ENCODE measurements around the gene OR6C75. TPM values are rescaled to one million over a fixed set of nuclear protein-coding genes. Genes with fewer than 3 reads are reported as not detected.
"Not testable (repeated sequence)": the region's sequence is repeated elsewhere in the genome, so short reads cannot be mapped to it uniquely, and the experiment has no call there.

Gene OR6C75
- total and polyA plus RNA-seq, 4 donors: 0.11 TPM; not detected in 3

- no peaks in the 10 kb centered on the region for H3K4me1 ChIP-seq (ENCODE audit: control insufficient read depth, insufficient read depth, low read length)
- no peaks in the 10 kb centered on the region for H3K9me3 ChIP-seq (ENCODE audit: control insufficient read depth, insufficient read depth, low read length)
- H3K4me3 ChIP-seq (ENCODE audit: low read depth, low read length): no peak overlapping the region
- H3K27ac ChIP-seq (ENCODE audit: low read depth, low read length): no peak overlapping the region
- H3K27me3 ChIP-seq (ENCODE audit: control insufficient read depth, insufficient read depth, low read length): no peaks in the 10 kb centered on the region
- no peaks in the 10 kb centered on the region for H3K36me3 ChIP-seq (ENCODE audit: control insufficient read depth, insufficient read depth, low read length)
- 92% methylated on average over 23 of the region's 23 CpGs for WGBS (ENCODE audit: insufficient coverage)
- DNase-seq (ENCODE audit: low read depth in 4 of 6, low spot score in 6 of 6): no peak
Measured at GRCh38 chr12:55392032-55392795, 29.4 kb downstream of the OR6C75 start.

GRCh38 chr12:55396326-55396725, 33.6 kb downstream of the OR6C75 start:
- Histone ChIP-seq H3K9me3 (ENCODE audit: control insufficient read depth, insufficient read depth, low read length) (no peaks in the 10 kb centered on the region), H3K4me3 (ENCODE audit: low read depth, low read length) (no peak overlapping the region), H3K27ac (ENCODE audit: low read depth, low read length) (no peak overlapping the region), H3K27me3 (ENCODE audit: control insufficient read depth, insufficient read depth, low read length) (no peaks in the 10 kb centered on the region), H3K36me3 (ENCODE audit: control insufficient read depth, insufficient read depth, low read length) (no peaks in the 10 kb centered on the region), H3K4me1 (ENCODE audit: control insufficient read depth, insufficient read depth, low read length) (no peaks in the 10 kb centered on the region)
- WGBS (ENCODE audit: insufficient coverage): no CpG with 5 or more reads among the region's 1 CpG
- DNase-seq (ENCODE audit: low read depth in 4 of 6, low spot score in 6 of 6): no peak

GRCh38 chr12:55400229-55400628, 37.5 kb downstream of the OR6C75 start, which contains the start of gene OR6C65:
TSS of gene OR6C65 (plus strand) at chr12:55400529. CDS start at chr12:55400529, 0 bp downstream.
- no peaks in the 10 kb centered on the region for H3K36me3 ChIP-seq (ENCODE audit: control insufficient read depth, insufficient read depth, low read length)
- H3K4me1 ChIP-seq (ENCODE audit: control insufficient read depth, insufficient read depth, low read length): no peaks in the 10 kb centered on the region
- DNase-seq (ENCODE audit: low read depth in 4 of 6, low spot score in 6 of 6): no peak
- H3K27me3 ChIP-seq (ENCODE audit: control insufficient read depth, insufficient read depth, low read length): no peaks in the 10 kb centered on the region
- H3K27ac ChIP-seq (ENCODE audit: low read depth, low read length): no peak within 1 kb of the TSS
- no CpG with 5 or more reads among the region's 1 CpG for WGBS (ENCODE audit: insufficient coverage)
- no peak within 1 kb of the TSS for H3K4me3 ChIP-seq (ENCODE audit: low read depth, low read length)
- H3K9me3 ChIP-seq (ENCODE audit: control insufficient read depth, insufficient read depth, low read length): no peaks in the 10 kb centered on the region

- H3K4me1 ChIP-seq (ENCODE audit: control insufficient read depth, insufficient read depth, low read length): no peaks in the 10 kb centered on the region
- no peak overlapping the region for H3K4me3 ChIP-seq (ENCODE audit: low read depth, low read length)
- no CpG with 5 or more reads among the region's 1 CpG for WGBS (ENCODE audit: insufficient coverage)
- H3K27ac ChIP-seq (ENCODE audit: low read depth, low read length): no peak overlapping the region
- peaks cover 4% of the 10 kb centered on the region for H3K9me3 ChIP-seq (ENCODE audit: control insufficient read depth, insufficient read depth, low read length)
- no peaks in the 10 kb centered on the region for H3K27me3 ChIP-seq (ENCODE audit: control insufficient read depth, insufficient read depth, low read length)
- no peaks in the 10 kb centered on the region for H3K36me3 ChIP-seq (ENCODE audit: control insufficient read depth, insufficient read depth, low read length)
- no peak for DNase-seq (ENCODE audit: low read depth in 4 of 6, low spot score in 6 of 6)
Measured at GRCh38 chr12:55407866-55408265, 45.1 kb downstream of the OR6C75 start.

GRCh38 chr12:55409133-55409532, 46.4 kb downstream of the OR6C75 start:
- H3K27me3 ChIP-seq (ENCODE audit: control insufficient read depth, insufficient read depth, low read length); H3K4me3 ChIP-seq (ENCODE audit: low read depth, low read length); H3K36me3 ChIP-seq (ENCODE audit: control insufficient read depth, insufficient read depth, low read length); H3K9me3 ChIP-seq (ENCODE audit: control insufficient read depth, insufficient read depth, low read length); H3K27ac ChIP-seq (ENCODE audit: low read depth, low read length); DNase-seq (ENCODE audit: low read depth in 4 of 6, low spot score in 6 of 6); H3K4me1 ChIP-seq (ENCODE audit: control insufficient read depth, insufficient read depth, low read length): not testable (repeated sequence)
- no CpG with 5 or more reads among the region's 1 CpG for WGBS (ENCODE audit: insufficient coverage)

GRCh38 chr12:55412138-55412537, 49.4 kb downstream of the OR6C75 start:
- not testable (repeated sequence) for H3K27ac ChIP-seq (ENCODE audit: low read depth, low read length); H3K4me3 ChIP-seq (ENCODE audit: low read depth, low read length); H3K9me3 ChIP-seq (ENCODE audit: control insufficient read depth, insufficient read depth, low read length); DNase-seq (ENCODE audit: low read depth in 4 of 6, low spot score in 6 of 6); H3K27me3 ChIP-seq (ENCODE audit: control insufficient read depth, insufficient read depth, low read length); H3K36me3 ChIP-seq (ENCODE audit: control insufficient read depth, insufficient read depth, low read length); H3K4me1 ChIP-seq (ENCODE audit: control insufficient read depth, insufficient read depth, low read length)
- 92% methylated on average over 8 of the region's 15 CpGs for WGBS (ENCODE audit: insufficient coverage)

GRCh38 chr12:55413498-55414388, 51.0 kb downstream of the OR6C75 start:
- not testable (repeated sequence) for H3K4me3 ChIP-seq (ENCODE audit: low read depth, low read length); DNase-seq (ENCODE audit: low read depth in 4 of 6, low spot score in 6 of 6); H3K27ac ChIP-seq (ENCODE audit: low read depth, low read length); H3K4me1 ChIP-seq (ENCODE audit: control insufficient read depth, insufficient read depth, low read length); H3K9me3 ChIP-seq (ENCODE audit: control insufficient read depth, insufficient read depth, low read length); H3K27me3 ChIP-seq (ENCODE audit: control insufficient read depth, insufficient read depth, low read length); H3K36me3 ChIP-seq (ENCODE audit: control insufficient read depth, insufficient read depth, low read length)
- WGBS (ENCODE audit: insufficient coverage): 100% methylated on average over 3 of the region's 6 CpGs

GRCh38 chr12:55414396-55414823, 51.6 kb downstream of the OR6C75 start:
- H3K9me3 ChIP-seq (ENCODE audit: control insufficient read depth, insufficient read depth, low read length); DNase-seq (ENCODE audit: low read depth in 4 of 6, low spot score in 6 of 6); H3K4me3 ChIP-seq (ENCODE audit: low read depth, low read length); H3K27ac ChIP-seq (ENCODE audit: low read depth, low read length); H3K4me1 ChIP-seq (ENCODE audit: control insufficient read depth, insufficient read depth, low read length); H3K36me3 ChIP-seq (ENCODE audit: control insufficient read depth, insufficient read depth, low read length); H3K27me3 ChIP-seq (ENCODE audit: control insufficient read depth, insufficient read depth, low read length): not testable (repeated sequence)
- 49% methylated on average over 10 of the region's 11 CpGs for WGBS (ENCODE audit: insufficient coverage)

GRCh38 chr12:55414889-55415288, 52.1 kb downstream of the OR6C75 start:
- DNase-seq (ENCODE audit: low read depth in 4 of 6, low spot score in 6 of 6); H3K9me3 ChIP-seq (ENCODE audit: control insufficient read depth, insufficient read depth, low read length); H3K36me3 ChIP-seq (ENCODE audit: control insufficient read depth, insufficient read depth, low read length); H3K4me1 ChIP-seq (ENCODE audit: control insufficient read depth, insufficient read depth, low read length); H3K27ac ChIP-seq (ENCODE audit: low read depth, low read length); H3K27me3 ChIP-seq (ENCODE audit: control insufficient read depth, insufficient read depth, low read length); H3K4me3 ChIP-seq (ENCODE audit: low read depth, low read length): not testable (repeated sequence)
- 20% methylated on average over 5 of the region's 34 CpGs for WGBS (ENCODE audit: insufficient coverage)
